Testis (tissue), 3 donors: ENCODE results near the gene SYT5. TPM values are rescaled to one million over a fixed set of nuclear protein-coding genes. Genes with fewer than 3 reads are reported as not detected.
A peak's percentile ranks its signal among the peaks of the same experiment; 100 is the strongest.
"Not testable (repeated sequence)": the region's sequence is repeated elsewhere in the genome, so short reads cannot be mapped to it uniquely, and the experiment has no call there.

Experiments
- DNase-seq: peaks from one replicate; pipeline ENCODE4 v3.0.0-alpha.2; 2019
- H3K27ac ChIP-seq, 2 donors: fragments of 200-600 bp; sonication (generic); one replicate each; pipeline ENCODE4 v1.5.1; 2019
- H3K27me3 ChIP-seq: fragments of 200-600 bp; sonication (generic); one replicate; pipeline ENCODE4 v1.5.1; 2019
- H3K36me3 ChIP-seq: fragments of 200-600 bp; sonication (generic); one replicate; pipeline ENCODE4 v1.5.1; 2017; ENCODE audit warnings: low read depth; ENCODE audit errors: missing control alignments
- H3K4me1 ChIP-seq: fragments of 200-600 bp; sonication (generic); one replicate; pipeline ENCODE4 v1.5.1; 2019
- H3K4me3 ChIP-seq, 2 donors: fragments of 200-600 bp; sonication (generic); one replicate each; pipeline ENCODE4 v1.5.1; 2017 to 2019
- H3K9me3 ChIP-seq: fragments of 200-600 bp; sonication (generic); one replicate; pipeline ENCODE4 v1.5.1; 2017
- CTCF ChIP-seq, 3 experiments: fragments of 450-650 bp in 2 of 3; fragments of 200-600 bp in 1 of 3; sonication (generic) in 1 of 3; IDR thresholded peaks; one replicate each; pipeline ENCODE4 v1.5.1; 2016 to 2019; ENCODE audit warnings: antibody characterized with exemption in 3 of 3, mild to moderate bottlenecking in 2 of 3, moderate library complexity in 1 of 3
- POLR2A ChIP-seq: fragments of 450-650 bp; IDR thresholded peaks from one replicate; pipeline ENCODE4 v1.6.1; 2017; ENCODE audit warnings: antibody characterized with exemption, mild to moderate bottlenecking, moderate library complexity
- WGBS, 2 donors: methylation state at CpG; one replicate each; pipeline ENCODE4 v1.1.5; 2018; 5-methylcytosine and 5-hydroxymethylcytosine counted together
- intact Hi-C: fragments of 100-400 bp; cut with DNase I; formaldehyde crosslinking; loops from one replicate; pipeline ENCODE4 v1.15.1; 2023; ENCODE audit warnings: low total_unique reads
- polyA plus RNA-seq: library from polyadenylated mRNA; stranded (reverse); fragments of 350-450 nt; fragmentation: Illumina TruSeq; extraction: RNeasy Lipid Tissue Mini Kit (QIAGEN cat#74804); gene quantifications from one replicate; pipeline ENCODE4 v1.2.3, GENCODE V29; 2014; ENCODE audit warnings: low read depth, low replicate concordance; ENCODE audit not compliant: insufficient read depth
- total RNA-seq, 2 donors: library from RNA; depleted of rRNA; stranded (reverse); fragments of >200 nt; gene quantifications; one replicate each; pipeline ENCODE4 v1.2.3, GENCODE V29; 2016

Gene SYT5
- total and polyA plus RNA-seq, 3 donors from 2014 or later: 1.6 to 11.7 (median 5.0) TPM

- Histone ChIP-seq H3K9me3 (no peaks in the 10 kb centered on the region), H3K27me3 (no peaks in the 10 kb centered on the region)
- WGBS, 2 donors: 61 to 80% methylated on average over 4 of the region's 4 CpGs
These were observed 21.7 kb downstream of the SYT5 start for GRCh38 chr19:55158423-55158822.

GRCh38 chr19:55157064-55157908 lies 22.8 kb downstream of the SYT5 start, which contains the start of gene TNNI3:
Gene TNNI3 (minus strand): TSS chr19:55157732. CDS start chr19:55157589, 143 bp downstream.
- intact Hi-C loops: no loop called here
- peaks cover 12% of the 10 kb centered on the region for H3K4me1 ChIP-seq
- no peaks in the 10 kb centered on the region for H3K36me3 ChIP-seq
- 27 to 28% methylated on average over 16 to 38 of the region's 39 CpGs for WGBS, 2 donors
- no peak for TF ChIP-seq POLR2A
- no peak for TF ChIP-seq CTCF (IDR thresholded peaks at IDR 0.05)
- peak within 1 kb of the TSS in 1 of 2 donors; percentile 36 for H3K4me3 ChIP-seq
- no peak within 1 kb of the TSS for H3K27ac ChIP-seq
- no peaks in the 10 kb centered on the region for H3K9me3 ChIP-seq
- no peak for DNase-seq
- H3K27me3 ChIP-seq: no peaks in the 10 kb centered on the region

More at GRCh38 chr19:55158423-55158822, 21.7 kb downstream of the SYT5 start:
- Histone ChIP-seq H3K36me3 (no peaks in the 10 kb centered on the region), H3K27ac (no peak overlapping the region), H3K4me1 (peaks cover 12% of the 10 kb centered on the region), H3K4me3 (no peak overlapping the region)
- intact Hi-C loops: no loop called here
- no peak for DNase-seq
- TF ChIP-seq POLR2A: no peak
- TF ChIP-seq CTCF (IDR thresholded peaks at IDR 0.05): no peak

- no peak overlapping the region for H3K27ac ChIP-seq
- TF ChIP-seq CTCF (IDR thresholded peaks at IDR 0.05): no peak
- TF ChIP-seq POLR2A: no peak
- intact Hi-C loops: no loop called here
- DNase-seq: peak; percentile 77
- peak overlapping the region in 1 of 2 donors; percentile 36 for H3K4me3 ChIP-seq
- no peaks in the 10 kb centered on the region for H3K9me3 ChIP-seq
- WGBS, 2 donors: 4 to 5% methylated on average over 36 to 52 of the region's 52 CpGs
- no peaks in the 10 kb centered on the region for H3K36me3 ChIP-seq
- no peaks in the 10 kb centered on the region for H3K27me3 ChIP-seq
- H3K4me1 ChIP-seq: peaks cover 9% of the 10 kb centered on the region
These were observed 23.7 kb downstream of the SYT5 start for GRCh38 chr19:55156202-55157063.

- H3K4me1 ChIP-seq, H3K36me3 ChIP-seq, H3K27me3 ChIP-seq, DNase-seq, H3K27ac ChIP-seq, intact Hi-C loops, H3K9me3 ChIP-seq: not testable (repeated sequence)
- WGBS, 2 donors: 3 to 18% methylated on average over 5 of the region's 5 CpGs
- H3K4me3 ChIP-seq: peak overlapping the region in 1 of 2 donors; percentile 36
These were observed 24.3 kb downstream of the SYT5 start for GRCh38 chr19:55155784-55156183.

- peaks cover 3% of the 10 kb centered on the region for H3K4me1 ChIP-seq
- TF ChIP-seq POLR2A (no peak), CTCF (IDR thresholded peaks at IDR 0.05) (no peak)
- no peak for DNase-seq
- H3K4me3 ChIP-seq: no peak overlapping the region
- H3K9me3 ChIP-seq: no peaks in the 10 kb centered on the region
- WGBS, 2 donors: 79 to 90% methylated on average over 12 of the region's 12 CpGs
- no peak overlapping the region for H3K27ac ChIP-seq
- intact Hi-C loops: no loop called here
- H3K36me3 ChIP-seq: no peaks in the 10 kb centered on the region
- no peaks in the 10 kb centered on the region for H3K27me3 ChIP-seq
These were observed 26.3 kb downstream of the SYT5 start for GRCh38 chr19:55153652-55154264.
